Measurements from ENCODE around the gene TYW1B.
"Not testable (repeated sequence)": the region's sequence is repeated elsewhere in the genome, so short reads cannot be mapped to it uniquely, and the experiment has no call there.

TYW1B gene

GRCh38 chr7:72546586-72547237, 281.3 kb downstream of the TYW1B start:
- DNase-seq: not testable (repeated sequence)

- not testable (repeated sequence) for DNase-seq
These were observed 283.5 kb downstream of the TYW1B start for GRCh38 chr7:72544531-72544930.

- DNase-seq: no peak
These were observed 287.1 kb downstream of the TYW1B start for GRCh38 chr7:72540923-72541322.

- DNase-seq: no peak
These were observed 287.8 kb downstream of the TYW1B start for GRCh38 chr7:72540106-72540611.

GRCh38 chr7:72539702-72540101, 288.3 kb downstream of the TYW1B start:
- DNase-seq: no peak

- no peak for DNase-seq
These were observed 289.1 kb downstream of the TYW1B start for GRCh38 chr7:72538856-72539255.

- no peak for DNase-seq
These were observed 289.9 kb downstream of the TYW1B start for GRCh38 chr7:72538147-72538546.

- not testable (repeated sequence) for DNase-seq
These were observed 292.0 kb downstream of the TYW1B start for GRCh38 chr7:72536038-72536437.

GRCh38 chr7:72531048-72531447, 297.0 kb downstream of the TYW1B start:
- not testable (repeated sequence) for DNase-seq

Data from central memory CD4-positive, alpha-beta T cell (primary cell).